ENCODE data around the gene TAS2R16. TPM values are rescaled to one million over a fixed set of nuclear protein-coding genes. Genes with fewer than 3 reads are reported as not detected.

Gene TAS2R16, protein sequence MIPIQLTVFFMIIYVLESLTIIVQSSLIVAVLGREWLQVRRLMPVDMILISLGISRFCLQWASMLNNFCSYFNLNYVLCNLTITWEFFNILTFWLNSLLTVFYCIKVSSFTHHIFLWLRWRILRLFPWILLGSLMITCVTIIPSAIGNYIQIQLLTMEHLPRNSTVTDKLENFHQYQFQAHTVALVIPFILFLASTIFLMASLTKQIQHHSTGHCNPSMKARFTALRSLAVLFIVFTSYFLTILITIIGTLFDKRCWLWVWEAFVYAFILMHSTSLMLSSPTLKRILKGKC
- not detected for total RNA-seq

DNA sequence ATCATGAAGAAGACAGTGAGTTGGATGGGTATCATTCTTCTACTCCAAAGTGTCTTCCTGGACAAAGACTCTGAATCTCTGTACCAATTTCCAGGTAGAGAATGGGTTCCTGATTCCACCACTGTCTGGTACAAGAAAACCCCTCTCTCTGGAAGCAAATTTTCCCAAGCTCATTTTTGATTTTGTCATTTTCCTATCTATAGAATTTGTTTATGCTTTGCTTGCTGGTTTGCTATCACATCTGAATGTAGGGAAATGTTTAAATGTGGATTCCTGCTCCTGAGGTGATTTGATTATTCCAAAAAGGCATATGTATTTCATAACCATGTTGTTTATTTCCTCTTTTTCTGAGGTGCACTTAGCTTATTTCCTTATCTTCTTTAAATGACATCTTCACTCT, at the start of gene TAS2R16:
TAS2R16 (minus strand) TSS at position 101 of the 400 bp plus-strand sequence; CDS start at position 35, 66 bp downstream.
- no peak for DNase-seq (ENCODE audit: low spot score)

DNA sequence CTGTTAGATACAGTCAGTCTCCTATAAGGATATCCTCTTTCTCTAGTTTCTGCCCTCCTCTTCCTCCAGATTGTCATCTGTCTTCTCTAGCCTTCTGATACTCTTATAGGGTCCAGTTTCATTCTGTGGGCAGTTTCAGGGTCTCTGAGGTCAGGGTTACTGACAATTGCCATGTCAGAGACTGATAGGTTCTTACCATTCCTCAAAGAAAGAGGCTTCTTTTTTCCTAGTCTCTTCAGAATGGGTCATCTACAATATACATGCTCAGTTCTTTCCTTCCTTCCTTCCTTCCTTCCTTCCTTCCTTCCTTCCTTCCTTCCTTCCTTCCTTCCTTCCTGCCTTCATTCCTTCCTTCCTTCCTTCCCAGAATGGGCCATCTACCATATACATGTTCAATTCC, 48.1 kb upstream of the TAS2R16 start:
- no peak for DNase-seq (ENCODE audit: low spot score)

DNA sequence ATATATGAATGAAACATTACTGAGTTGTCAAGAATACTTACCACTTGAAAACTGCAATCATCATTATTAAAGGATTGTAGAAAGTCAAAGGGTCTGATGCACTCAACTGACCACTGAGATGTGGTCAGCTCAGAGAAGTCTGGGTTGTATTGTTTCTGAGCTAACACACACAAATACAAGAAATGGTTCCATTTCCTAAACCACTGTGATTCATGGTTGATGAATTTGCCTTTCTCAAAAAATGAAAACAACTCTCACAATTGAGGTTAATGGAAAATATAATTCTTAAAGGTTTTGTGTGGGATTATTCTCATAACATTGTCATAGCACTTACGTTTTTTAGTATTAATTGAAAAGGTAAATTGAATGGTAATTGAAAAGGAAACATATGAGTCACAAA, 45.6 kb upstream of the TAS2R16 start:
- no peak for DNase-seq (ENCODE audit: low spot score)

DNA sequence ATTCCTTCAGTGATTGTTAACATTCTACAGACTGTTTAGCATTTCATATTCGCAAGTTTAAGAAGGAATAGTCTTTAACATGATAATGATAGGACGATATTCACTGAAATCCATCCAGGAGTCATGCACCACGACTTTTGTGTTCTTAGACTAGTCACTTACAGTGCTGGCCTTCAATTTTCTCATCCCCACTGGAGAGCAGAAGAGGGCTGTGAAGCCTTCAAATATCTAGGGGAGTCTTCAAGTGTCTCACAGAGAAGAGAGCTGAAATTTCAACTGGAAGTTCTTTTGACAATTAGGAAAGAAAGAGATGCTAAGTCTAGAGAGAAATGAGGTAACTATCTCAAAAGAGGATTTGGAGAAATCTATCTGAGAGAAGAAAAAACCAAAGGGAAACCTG, 43.8 kb upstream of the TAS2R16 start:
- no peak for DNase-seq (ENCODE audit: low spot score)

DNA sequence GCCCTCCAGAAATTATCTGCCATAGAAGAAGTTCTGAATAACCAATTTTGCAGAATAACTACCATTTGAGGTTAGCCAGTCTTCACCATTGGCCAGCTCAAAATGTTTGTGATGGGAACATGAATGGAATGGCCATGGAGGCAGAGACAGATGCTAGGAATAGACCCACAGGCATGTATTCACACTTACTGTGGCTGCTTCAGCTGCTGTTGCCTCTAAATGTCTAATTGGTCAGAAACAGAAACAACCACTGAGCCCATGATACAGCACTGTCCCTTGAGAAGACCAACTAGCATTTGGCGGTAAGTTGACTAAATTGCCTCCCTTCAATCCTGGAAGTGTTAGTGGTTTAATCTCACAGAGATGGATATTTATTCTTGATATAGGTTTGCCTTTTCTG, 38.6 kb upstream of the TAS2R16 start:
- no peak for DNase-seq (ENCODE audit: low spot score)

DNA sequence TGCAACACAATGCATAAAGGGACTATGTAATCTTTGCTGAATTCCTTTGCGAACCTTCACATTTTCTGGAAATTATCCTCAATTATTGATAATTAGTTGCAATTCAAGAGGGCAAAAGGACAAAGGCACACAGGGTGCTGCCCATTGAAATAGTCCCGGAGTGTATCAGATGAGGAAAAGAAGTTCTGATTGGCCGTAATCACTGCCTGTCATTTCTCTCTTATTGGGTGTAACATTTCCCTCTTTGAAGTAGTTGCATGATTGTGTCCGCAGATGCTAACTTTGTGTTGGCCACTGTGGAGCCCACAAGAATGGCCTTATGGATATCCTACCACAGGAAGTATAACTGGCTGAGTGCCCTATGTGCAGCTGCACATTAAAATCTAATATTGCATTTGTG, 35.1 kb upstream of the TAS2R16 start:
- DNase-seq (ENCODE audit: low spot score), result no peak

DNA sequence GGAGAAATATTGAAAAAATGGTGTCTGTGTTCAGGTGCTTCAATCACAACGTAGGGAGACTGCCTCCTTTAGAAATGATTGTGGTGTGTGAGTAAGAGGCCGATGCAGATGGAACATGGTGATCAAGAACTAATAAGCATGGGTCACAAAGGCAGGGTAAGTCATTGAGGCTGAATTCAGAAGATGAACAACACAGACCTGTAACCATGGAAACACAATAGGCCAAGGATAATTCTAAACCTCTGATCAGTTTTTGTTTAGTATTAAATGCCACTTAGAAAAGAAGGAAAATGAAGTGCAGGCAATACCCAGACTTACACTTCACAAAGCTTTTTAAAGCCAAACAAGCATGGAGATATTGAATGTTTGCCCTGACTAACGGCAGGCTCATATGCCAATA, 32.8 kb upstream of the TAS2R16 start:
- DNase-seq (ENCODE audit: low spot score), result no peak

DNA sequence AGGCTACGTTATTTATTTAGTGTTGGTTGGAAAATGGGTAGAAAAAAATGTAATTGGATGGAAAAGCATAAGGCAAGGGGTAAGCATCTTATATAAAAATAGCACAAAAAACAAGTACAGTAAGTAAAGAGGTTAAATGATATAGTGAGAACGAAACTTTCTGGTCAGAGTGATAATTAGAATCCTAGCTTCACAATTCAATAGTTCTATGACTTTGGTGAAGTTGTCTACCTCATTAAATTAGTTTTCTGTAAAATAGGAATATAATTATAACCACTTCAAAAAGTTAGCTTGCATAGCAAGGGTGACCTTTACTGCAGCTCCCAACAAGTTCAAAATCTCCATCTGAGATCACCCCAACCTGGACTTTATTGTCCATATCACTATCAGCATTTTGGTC, 30.8 kb upstream of the TAS2R16 start:
- DNase-seq (ENCODE audit: low spot score), result no peak

DNA sequence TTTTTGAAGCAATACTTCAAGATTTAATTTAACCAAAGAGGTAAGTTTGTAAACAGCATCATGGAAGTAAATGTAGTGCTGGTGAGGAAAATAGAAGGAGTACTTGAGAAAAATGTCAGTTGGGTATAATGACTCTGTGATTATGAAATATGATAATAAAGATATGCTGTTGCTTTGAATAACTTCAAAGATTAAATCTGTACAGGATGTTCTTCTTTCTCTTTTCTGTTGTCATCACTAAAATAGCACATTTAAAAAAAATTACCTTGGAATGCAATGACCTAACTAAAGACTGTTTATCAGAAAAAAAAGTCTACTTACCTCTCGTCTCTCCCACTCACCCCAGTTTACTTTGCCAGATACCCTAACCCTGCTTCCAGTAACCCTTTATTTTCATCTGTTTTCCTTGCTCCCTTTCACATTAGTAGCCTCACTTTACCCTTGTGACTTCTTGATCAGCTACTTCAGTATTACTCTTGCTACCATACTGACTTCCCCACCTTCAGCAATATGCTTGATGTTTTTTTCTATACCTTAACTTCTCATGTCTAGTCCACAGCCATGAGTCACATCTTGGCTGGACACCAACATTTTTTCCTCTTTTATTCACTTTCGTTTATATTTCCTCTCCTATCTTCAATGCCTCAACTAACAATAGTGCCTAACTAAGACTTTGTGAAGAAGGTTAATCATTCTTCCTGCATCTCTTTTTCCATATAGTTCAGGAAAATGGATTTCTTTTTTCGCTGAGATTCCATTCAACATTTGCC, 29.7 kb upstream of the TAS2R16 start:
- DNase-seq (ENCODE audit: low spot score), result no peak

DNA sequence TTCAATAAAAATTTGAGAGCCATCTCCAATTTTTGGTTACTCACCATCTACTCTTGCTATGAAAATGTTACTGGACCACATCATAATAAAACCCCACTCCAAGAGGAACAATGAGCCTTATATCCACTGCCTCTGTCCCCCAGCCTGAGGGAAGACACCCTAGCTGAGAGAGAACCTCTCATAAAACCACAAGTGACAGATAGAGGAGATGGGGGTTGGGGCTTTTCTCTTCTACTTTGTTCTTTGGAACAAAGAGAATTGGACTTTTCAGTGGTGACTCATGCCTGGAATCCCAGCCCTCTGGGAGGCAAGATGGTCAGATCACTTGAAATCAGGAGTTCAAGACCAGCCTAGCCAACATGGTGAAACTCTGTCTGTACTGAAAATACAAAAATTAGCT, 27.6 kb upstream of the TAS2R16 start:
- no peak for DNase-seq (ENCODE audit: low spot score)

DNA sequence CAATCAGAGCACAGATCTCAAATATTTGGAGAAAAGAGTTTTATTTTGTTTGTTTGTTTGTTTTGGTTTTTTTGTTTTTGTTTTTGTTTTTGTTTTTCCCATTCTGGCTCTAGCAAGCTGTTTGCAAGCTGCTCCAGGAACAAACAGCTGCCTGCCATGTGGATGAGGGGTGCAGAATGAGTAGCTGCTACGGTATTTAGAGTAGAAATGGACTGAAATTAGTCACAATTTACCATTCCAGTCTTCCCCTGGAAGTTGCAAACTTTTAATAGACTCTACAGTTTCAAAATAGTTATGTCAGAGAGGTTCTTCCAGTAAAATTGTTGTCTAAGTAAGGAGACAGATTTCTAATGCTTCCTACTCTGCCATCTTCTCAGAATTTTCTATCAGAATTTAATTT, 27.1 kb upstream of the TAS2R16 start:
- DNase-seq (ENCODE audit: low spot score), result no peak

DNA sequence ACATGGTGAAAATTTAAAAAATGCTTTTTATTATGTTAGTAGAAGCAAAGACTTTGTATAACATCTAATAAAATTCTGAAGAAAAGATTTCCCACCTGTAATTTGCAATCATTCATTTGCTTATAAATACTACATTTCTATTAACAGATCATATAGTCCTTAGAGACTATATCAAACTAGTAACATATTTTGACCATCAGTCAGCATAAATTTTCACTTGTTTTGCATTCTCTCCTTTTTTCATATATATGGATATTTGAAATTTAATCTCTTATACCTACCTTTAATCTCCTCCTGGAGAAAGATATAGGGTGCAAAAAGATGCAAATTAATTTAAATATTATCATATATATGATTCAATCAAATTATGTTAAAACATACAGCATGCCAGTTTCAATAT, 16.9 kb upstream of the TAS2R16 start:
- DNase-seq (ENCODE audit: low spot score), result no peak

DNA sequence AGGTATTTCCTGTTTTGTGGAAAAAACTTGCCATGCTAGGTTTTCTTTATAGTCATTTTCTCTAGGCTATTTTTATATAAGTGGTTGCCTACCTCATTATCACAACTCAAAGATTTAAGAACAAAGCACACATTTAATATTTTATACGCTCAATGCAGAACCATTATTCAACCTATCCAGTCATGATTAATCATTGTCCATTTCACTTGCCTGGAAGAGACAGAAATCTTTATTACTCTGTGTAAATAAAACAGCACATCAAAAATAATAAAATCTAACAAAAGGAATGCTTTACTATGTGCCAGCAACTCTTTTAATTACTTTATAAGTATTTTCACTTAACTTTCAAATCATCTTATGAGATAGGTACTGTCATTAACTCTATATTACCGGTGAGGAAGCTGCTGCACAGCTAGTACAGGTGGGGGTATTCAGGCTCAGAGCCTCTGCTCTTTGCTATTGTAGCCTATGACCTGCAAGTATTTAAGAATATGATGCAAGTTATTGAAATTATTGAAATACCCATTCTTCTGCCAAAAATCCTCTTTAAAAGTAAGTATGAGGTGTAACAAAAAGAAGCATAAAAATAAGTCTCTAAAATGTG, 16.4 kb upstream of the TAS2R16 start:
- no peak for DNase-seq (ENCODE audit: low spot score)

DNA sequence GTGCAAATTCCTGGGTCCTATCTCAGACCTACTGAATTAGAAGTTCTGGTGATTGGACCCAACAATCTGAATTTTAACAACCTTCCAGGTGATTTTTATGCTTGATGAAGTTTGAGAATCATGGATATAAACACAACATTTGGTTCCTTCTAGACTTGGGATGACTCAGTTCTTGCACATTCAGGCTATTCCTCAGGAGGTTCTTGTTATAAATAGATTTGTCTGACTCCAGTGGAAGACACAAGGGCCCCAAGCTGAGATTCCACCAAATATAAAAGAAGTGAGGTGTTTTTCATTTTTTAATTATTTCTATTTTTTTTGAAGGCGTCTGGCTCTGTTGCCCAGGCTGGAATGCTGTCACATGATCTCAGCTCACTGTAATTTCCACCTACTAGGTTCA, 9.4 kb upstream of the TAS2R16 start:
- DNase-seq (ENCODE audit: low spot score), result no peak

DNA sequence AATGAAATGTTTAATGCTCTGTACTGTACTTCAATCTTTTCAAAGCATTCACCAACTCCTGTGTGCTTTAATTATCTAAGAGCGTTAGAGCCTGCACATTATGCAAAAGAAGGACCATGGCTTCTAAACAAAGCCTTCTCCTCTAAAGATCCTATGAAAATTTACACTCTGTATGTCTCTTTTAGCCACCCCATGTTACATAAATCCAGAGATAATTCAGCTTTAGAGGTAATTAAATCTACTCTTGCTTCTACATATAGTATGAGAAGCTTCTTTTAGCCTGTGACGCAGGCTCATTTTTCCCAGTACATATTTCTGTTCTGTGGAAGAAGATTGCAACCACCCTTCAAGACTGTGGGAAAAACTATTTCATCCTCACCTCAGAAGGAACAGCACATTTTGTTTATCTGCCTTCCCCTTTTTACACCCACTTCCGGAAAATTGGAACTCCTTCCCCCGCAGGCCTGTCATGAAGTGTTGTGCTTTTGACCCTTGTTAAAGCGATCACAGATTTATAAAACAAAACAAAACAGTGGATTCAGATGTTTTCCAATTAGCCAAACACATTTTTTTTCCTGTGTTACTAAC, 8.1 kb upstream of the TAS2R16 start:
- DNase-seq (ENCODE audit: low spot score), result no peak

DNA sequence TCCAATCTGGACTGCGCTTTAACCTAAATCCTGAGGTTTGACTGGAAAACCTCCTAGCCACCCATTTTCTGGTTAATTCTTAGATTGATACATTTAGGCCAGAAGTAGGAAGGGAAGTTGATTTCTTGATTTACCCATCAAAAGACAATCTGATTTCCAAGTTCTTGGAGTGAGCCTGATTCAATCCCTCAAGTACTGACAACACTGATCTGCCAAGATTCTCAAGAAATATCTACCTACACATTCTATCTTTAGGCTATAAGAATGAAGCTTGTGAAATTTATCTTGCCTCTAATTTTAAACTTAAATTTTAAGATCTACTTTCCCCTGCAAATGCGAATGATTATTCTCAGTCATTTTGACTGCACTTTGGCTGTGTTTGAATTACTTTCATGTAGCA, 5.9 kb downstream of the TAS2R16 start:
- no peak for DNase-seq (ENCODE audit: low spot score)

DNA sequence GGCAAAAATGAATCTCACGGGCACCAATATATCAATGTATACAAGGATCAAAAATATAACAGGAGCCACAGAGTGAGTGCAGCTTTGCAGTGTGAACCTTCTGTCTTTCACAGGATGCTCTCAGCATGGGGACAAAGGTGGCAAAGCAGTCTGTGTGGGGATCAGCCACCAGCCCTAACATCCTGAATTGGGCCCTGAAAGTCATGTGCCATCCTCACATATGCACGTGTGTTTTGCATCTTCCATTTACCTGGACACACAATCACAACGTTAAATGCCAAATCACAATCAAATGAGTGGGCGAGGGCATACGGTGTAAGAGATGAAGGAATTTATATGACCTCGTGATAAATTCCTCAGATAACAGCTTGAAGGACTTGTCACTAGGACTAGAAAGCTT, 6.5 kb downstream of the TAS2R16 start:
- no peak for DNase-seq (ENCODE audit: low spot score)

DNA sequence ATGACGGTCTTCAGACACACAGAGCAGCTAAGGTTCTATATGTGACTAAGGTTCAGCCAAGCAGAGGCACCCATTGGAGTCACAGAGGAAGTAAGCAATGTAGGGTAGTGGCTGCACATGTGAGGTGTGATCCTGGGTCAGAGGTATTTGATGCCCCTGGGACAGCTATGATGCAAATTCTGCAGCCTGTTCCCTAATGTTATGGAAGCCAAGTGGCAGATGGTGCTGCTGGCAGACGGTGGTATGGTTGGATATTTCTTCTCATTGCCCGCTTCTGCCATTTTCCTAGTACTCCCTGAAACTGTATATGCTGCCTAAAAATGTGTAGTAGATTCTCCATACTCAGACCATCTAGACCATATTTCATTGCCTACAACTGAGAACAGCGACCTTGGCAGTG, 7.2 kb downstream of the TAS2R16 start:
- no peak for DNase-seq (ENCODE audit: low spot score)

DNA sequence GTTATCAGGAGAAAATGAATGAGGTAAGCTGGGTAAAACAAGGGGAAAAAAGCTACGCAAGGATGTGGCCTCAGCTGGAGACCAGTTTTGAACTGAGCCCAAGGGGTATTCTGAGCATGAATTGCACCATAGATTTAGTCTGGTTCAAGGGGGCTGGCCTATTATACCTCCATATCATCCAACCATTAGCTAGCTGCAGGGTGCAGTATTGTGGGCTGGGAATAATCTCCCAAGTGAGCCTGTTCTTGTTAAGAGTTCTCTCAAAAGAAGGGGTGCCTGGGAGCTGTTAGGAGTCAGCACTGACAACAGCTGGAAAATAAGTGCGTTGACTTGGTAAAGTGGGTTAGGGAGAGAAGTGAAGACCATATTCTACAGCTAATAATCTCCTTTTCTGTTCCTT, 8.0 kb downstream of the TAS2R16 start:
- DNase-seq (ENCODE audit: low spot score), result no peak

DNA sequence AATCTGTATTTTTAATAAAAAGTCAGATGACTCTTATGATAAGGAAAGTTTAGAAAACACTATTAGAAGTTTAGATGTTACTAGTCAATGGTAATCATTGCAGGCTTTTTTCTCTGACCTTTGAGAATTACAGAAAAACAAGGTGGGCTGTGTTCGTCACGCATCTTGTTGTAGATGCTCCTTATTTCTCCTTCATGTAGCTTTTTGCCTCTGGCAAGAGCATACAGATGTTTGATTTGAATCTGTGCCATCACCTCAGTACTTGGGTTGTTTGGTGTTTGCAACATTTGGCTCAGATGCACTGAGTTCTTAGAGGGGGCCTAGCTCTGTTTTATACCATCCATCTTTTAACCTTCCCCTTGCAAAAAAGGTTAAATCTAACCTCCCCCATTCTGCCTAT, 11.5 kb downstream of the TAS2R16 start:
- DNase-seq (ENCODE audit: low spot score), result no peak

DNA sequence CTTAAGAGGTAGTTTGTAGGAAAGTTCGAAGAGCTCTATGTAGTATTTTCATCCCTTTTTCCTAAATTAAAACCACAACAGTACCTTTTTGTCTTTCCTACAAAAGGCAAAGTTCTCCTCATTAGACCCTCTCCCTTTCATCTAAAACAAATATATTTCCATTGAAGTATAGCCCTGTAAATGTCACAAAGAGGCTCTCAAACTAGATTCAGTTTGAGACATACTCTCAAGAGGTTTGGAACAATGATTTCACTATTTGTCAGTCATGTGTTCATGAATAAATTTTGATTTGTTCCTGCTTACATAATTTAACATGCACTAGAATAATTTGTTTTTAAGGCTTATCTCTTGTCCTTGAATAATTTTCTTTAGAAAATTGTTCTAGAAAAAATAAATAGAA, 12.2 kb downstream of the TAS2R16 start:
- no peak for DNase-seq (ENCODE audit: low spot score)

DNA sequence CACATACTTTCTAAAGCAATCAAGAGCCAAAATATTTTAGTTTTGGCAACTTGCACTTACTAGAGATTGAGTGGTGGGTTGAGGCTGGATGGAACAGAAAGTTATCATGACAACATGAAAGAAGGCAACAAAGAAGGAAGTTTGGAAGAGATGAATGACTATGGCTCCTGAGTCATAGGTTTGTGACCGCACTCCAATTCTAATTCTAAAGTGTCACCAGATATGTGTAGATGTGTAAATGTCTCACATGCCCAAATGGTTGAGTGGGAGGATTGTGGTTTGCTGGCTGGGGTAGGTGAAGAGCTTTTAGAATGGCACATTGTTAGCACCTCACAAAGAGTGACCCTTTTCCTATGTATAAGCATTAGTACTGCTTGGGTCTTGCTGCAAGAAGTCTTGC, 20.2 kb downstream of the TAS2R16 start:
- DNase-seq (ENCODE audit: low spot score), result no peak

DNA sequence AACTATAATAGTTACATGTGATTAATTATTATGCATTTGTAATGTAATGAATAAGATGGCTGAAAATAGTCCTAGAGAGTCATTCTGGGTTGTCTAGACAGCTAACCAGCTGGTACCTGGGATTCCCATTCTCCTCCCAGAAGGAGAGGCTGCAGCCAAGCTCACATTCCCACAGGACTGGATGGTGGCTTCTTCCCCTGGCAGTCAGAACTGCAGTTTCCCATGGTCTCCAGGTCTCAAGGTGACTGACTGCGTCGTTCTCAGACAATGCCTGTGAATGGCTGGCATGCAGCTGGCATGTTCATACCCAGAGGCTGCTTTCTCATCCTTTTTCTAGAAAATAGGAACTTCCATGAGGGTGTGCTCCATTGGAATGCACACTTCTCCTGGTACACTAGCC, 21.3 kb downstream of the TAS2R16 start:
- DNase-seq (ENCODE audit: low spot score), result no peak
